ENCODE results near the gene TPD52L1.
"Not testable (repeated sequence)": the region's sequence is repeated elsewhere in the genome, so short reads cannot be mapped to it uniquely, and the experiment has no call there.

TPD52L1 gene

DNA sequence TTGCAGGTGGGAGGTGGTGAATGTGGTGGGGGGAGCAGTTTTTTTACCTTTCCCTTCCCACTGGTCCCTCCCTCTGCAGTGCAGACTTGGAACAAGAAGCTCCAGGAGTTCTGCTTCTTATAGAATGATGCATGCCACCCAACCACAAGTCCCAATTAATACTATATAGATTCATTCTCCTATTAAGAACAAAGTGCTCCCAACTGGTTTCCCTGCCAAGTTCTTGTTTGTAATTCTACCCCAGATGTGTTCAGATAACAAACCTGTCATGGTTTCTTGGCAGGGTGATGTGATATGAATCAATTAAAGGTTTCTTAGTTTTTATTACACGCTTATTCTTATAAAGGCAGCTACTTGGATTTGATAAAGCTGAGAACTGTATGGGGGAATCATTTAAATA is 124.3 kb downstream of the TPD52L1 start:
- DNase-seq: no peak

DNA sequence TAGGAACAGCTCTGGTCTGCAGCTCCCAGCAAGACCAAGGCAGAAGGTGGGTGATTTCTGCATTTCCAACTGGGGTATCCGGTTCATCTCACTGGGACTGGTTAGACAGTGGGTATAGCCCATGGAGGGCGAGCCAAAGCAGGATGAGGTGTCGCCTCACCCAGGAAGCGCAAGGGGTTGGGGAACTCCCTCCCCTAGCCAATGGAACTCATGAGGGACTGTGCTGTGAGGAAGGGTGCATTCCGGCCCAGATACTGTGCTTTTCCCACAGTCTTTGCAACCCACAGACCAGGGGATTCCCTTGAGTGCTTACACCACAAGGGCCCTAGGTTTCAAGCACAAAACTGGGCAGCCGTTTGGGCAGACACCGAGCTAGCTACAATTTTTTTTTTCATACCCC is 126.4 kb downstream of the TPD52L1 start:
- DNase-seq: no peak

DNA sequence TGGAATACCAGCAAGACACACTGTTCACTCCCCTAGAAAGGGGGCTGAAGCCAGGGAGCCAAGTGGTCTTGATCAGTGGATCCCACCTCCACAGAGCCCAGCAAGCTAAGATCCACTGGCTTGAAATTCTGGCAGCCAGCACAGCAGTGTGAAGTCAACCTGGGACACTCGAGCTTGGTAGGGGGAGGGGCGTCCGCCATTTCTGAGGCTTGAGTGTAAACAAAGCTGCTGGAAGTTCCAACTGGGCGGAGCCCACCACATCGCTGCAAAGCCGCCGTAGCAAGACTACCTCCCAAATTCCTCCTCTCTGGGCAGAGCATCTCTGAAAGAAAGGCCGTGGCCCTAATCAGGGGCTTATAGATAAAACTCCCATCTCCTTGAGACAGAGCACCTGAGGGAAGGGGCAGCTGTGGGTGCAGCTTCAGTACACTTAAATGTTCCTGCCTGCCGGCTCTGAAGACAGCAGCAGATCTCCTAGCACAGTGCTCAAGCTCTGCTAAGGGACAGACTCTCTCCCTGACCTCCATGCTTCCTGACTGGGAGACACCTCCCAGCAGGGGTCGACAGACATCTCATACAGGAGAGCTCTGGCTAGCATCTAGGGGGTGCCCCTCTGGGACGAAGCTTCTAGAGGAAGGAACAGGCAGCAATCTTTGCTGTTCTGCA is 126.9 kb downstream of the TPD52L1 start:
- not testable (repeated sequence) for DNase-seq

DNA sequence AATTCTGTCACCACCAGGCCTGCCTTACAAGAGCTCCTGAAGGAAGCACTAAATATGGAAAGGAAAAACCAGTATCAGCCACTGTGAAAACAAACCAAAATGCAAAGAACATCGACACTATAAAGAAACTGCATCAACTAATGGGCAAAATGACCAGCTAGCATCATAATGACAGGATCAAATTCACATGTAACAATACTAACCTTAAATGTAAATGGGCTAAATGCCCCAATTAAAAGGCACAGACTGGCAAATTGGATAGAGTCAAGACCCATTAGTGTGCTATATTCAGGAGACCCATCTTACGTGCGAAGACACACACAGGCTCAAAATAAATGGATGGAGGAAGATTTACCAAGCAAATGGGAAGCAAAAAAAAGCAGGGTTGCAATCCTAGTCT is 128.9 kb downstream of the TPD52L1 start:
- not testable (repeated sequence) for DNase-seq

DNA sequence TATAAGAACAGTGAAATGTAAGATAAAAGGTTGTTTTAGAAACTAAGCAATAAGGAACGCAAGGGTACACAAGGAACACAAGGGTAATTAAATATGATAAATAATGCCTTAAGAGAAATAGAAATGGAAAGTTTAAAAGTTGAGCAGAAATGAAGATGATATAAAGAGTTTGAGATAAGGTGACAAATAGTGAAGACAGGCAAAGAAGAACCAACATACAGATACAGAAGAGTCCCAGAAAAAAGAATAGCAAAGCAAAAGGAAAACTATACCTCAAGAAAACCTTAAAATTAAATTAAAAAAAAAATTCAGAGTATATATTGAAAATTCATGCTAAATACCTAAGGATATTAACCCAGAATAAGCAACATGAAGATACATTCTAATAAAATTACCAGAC is 131.8 kb downstream of the TPD52L1 start:
- DNase-seq: no peak

DNA sequence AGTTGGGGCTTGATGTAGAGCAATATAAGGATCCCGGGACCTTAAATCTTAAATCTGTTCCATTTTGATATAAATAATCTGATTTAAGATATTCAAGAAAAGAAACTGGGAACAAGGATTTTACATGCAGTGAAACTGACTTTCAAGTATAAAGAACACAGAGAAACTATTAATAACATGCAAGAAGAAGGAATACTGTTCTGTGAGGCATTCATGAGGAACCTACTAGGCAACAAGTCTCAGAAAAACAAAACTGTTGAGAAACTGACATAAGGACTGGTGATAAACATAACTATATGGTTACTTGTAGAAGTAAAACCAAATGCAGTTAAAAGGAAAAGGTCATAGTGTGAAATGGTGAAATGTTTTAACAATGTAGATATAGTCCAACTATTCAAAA is 132.4 kb downstream of the TPD52L1 start:
- DNase-seq: no peak

DNA sequence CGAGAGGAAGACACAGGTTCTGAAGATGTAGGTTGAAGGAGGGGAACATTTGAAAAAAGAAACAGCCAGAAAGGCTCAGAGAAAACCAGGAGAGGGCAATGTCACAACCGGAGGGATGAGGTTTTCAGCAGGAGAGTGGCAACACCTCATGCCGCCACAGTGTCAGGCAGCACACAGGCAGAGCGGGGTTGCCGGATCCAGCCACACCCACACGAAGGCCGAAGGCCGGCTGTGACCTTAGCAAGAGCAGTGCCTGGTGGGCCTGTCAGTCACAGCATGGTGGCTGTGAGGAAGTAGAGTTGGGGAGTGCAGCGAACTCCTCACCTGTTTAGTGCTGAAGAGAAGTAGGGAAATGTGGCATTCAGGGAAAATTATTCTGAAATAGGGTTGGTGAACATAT is 134.1 kb downstream of the TPD52L1 start:
- no peak for DNase-seq

DNA sequence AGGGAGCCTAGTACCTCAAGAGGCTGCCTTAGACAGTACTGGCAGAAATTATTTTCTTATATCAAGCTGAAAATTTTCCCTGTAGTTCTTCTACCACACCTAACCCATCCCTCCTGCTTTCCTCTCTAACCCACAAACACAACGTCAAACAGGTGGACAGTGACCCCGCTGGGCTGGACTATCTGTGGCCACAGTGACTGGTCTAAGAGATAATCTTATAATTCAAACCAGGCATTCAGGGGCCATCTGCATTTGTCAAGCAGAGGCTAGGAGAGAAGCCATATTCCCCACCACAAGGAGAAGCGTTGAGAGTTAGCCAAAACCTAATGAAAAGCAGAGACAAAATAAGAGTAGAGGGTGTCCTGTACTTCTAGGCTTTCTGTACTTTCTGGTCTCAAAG is 140.0 kb downstream of the TPD52L1 start:
- DNase-seq: no peak

DNA sequence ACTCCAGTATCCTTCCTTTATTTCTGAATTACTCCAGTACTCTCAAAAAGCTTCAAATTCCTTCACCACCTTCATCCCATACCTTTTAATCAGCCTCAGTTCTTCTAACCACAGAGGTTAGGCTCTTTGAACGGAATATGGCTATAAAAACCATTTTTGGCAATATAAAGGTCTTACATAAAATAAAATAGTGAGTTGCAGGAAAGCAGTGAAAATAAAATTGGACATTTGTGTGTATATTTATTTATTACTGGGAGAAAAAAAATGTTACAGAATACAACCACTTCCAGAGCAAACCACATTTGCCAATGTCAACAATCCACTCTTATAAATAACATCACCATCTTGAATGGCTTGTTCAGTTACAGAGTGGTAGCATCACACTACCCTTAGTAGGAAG is 140.5 kb downstream of the TPD52L1 start:
- DNase-seq: no peak

DNA sequence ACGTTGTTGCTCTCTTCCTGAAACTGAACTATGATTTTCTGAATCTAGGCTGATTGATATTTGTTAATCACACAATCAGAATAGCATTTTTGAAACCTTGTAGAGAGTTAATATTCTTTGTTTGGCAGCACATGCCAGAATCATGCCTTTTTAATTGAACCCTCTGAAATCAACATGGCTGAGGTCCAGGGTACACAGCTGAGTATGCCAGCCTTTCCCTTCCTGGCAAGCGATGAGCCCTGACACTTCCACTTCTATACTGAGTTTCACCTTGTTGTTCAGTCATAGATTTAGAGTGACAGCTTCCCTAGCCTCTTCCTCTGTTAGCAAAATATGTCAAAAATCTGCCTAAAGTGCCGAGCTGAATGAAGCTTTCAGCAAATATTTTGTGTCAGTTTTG is 141.4 kb downstream of the TPD52L1 start:
- no peak for DNase-seq

DNA sequence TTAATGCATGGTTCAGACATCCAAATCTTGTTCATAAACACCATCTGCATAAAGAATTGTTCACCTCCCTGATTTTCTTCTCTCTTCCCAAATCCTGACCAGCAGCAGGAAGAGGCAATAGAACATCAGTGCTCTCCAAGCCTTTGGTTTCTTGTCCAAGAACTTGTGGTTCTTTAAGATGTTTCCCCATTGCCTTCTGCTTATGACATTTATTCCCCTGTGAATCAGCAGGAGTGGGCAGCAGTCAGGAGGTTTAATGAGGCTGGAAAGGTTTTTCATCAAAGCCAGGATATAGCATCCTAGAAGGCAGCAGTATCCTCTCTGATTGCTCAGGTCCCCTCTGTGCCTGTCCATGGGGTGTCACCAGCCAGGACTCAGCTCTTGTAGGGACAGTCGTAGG is 142.9 kb downstream of the TPD52L1 start:
- no peak for DNase-seq

DNA sequence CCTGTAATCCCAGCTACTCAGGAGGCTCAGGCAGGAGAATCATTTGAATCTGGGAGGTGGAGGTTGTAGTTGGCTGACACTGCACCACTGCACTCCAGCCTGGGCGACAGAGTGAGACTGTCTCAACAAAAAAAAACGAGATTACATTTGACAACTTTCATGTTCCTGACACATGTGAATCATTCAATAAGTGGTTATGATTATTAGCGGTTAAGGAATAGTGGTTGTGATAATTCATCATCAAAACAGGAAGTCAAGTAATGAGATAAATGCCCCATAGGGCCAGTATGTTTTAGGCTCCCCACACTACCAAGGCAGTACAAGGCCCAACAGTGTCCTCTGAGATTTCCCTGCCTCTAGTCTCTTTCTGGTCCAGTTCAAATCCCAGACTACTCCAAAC is 145.7 kb downstream of the TPD52L1 start:
- DNase-seq: no peak

DNA sequence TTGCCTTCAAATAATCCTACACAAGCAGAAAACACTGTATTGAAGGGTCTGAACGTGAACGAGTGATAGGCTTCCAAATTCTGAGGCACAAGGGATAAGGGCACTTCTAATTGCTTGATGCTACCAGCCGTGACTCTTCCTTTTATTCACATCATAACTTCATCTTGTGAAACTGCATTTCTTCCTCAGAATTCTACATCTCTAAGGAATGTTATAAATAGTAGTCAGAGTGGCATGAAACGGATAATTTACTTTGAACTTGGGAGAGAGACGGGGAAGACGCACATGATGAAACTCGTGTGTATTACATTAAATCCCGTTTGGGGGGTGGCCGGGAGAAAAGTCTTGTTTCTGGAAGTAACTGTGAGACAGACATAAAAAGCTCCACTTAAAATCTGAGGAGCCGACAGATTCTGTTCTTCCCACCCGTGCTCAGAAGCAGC is 147.4 kb downstream of the TPD52L1 start:
- no peak for DNase-seq

DNA sequence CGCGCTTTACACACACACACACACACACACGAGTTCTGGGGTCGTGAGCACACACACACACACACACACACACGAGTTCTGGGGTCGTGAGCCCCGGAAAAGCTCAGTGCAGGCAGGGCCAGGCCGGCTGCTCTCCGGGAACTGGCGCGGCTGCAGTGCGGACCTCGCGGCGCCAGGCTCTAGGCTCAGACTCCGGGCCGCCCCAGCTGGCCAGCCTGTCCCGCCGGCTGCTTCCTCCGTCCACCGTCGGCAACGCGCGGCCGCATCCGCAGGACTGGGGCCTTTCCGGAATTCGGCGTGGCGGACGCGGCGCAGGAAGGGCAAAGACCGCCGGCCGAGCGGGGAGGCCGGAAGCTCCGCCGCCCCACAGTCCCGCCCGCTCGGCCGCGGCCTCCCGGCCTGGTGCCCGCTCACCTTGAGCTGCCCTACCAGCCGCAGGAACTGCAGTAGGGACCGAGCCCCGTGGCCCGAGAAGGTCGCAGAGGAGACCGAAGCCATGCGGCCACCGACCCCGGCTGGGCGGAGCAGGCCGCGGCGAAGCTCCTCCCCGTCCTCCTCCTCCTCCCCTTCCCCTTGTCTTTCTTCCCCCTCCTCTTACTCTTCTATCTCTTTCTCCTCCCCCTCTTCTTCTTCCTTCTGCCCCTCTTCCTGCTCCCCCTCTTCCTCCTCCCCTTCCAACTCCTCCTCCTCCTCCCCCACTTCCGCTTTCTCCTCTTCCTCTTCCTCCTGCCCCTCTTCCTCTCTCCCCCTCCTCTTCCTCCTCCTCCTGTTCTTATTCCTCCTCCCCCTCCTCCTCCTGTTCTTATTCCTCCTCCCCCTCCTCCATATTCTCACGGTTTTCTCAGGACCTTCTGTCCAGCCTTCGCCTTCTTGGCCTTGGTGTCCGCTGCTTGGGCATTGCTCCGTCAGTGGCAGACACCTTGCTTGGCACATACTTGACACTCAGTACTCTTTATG is 148.1 kb downstream of the TPD52L1 start, which contains the start of gene HDDC2:
TSS of gene HDDC2 (minus strand) at position 533 of the 957 bp plus-strand sequence. CDS start at position 498, 35 bp downstream.
- no peak for DNase-seq

DNA sequence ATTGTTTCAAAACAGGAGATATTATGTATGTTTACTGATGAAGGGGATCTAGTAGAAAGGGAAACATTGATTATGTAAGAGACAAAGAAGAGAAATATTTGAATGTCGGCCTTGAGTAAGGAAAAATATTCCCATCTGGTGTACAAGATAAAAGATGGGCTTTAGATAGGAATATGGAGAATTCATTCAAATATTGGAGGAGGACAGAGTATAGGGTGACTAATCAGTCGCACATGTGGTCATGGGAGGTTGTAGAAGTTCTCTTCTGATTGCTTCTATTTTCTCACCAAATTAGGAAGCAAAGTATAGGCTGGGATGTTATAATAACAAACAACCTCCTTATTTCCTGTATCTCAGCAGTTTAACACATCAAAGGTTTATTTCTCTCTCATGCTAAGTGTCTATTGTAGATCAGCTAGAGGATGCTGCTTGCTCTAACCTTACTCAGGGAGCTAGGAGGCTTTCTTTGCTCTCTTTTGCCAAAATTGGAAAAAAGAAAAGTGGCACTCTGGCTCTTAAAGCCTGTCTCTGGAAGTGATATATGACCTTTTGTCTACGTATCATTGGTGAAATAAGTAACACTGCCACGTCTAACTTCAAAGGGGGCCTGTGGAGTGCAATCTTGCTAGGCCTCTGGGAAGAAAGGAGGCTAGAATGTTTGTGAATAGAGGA is 149.4 kb downstream of the TPD52L1 start:
- no peak for DNase-seq

DNA sequence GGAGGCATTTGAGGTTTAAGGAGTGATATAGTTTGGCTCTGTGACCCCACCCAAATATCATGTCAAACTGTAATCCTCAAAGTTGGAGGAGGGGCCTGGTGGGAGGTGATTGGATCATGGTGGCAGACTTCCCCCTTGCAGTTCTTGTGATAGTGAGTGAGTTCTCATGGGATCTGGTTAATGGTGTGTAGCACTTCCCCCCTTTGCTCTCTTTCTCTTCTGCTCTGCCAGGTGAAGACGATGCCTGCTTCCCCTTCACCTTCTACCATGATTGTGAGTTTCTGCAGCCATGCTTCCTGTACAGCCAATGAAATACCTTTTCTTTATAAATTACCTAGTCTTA is 149.9 kb downstream of the TPD52L1 start:
- DNase-seq: no peak

DNA sequence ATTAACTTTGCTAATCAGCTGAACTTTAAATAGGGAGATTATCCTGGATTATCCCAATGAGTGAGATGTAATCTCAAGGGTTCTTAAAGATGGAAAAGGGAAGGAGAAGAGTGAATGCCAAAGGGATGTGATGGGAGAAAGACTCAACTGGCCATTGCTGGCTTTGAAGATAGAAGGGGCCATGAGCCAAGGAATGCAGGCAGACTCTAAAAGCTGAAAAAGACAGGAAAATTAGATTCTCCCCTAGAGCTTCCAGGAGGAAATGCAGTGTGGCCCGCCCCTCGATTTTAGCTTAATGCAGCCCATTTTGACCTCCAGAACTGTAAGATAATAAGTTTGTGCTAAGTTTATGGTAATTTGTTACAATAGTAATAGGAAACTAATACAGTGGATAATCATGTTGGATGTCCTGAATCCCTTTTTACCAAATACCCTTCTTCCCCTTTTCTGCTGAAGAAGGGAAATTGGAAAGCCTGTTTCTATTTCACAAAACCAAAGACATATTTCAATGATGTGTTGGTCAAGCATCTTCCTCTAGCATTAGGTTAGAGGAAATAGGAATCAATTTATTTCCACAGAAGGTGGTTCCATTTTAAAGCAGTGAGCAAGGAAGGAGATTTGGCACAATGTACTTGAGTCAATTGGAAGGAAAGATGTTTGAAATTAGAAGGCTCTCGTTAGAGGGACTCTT is 151.5 kb downstream of the TPD52L1 start:
- DNase-seq: no peak

DNA sequence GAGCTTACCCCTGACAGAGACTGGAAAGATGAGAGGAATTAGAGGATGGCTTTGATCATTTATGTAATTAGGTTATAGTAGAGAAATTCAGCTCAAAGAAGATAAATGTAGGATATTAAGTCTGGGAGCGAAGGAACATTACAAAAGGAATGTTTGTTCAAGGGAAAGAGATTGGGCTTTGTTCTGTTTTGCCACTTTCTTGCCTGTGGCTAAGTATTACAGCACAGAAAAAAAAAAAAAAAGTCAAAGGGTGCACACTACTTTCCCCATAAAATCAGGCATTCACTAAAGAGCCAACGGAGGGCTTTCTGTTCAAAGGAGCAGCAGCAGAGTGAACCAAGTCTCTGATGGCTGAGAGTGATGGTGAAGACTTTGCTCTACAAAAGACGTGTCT is 153.2 kb downstream of the TPD52L1 start:
- DNase-seq: no peak

DNA sequence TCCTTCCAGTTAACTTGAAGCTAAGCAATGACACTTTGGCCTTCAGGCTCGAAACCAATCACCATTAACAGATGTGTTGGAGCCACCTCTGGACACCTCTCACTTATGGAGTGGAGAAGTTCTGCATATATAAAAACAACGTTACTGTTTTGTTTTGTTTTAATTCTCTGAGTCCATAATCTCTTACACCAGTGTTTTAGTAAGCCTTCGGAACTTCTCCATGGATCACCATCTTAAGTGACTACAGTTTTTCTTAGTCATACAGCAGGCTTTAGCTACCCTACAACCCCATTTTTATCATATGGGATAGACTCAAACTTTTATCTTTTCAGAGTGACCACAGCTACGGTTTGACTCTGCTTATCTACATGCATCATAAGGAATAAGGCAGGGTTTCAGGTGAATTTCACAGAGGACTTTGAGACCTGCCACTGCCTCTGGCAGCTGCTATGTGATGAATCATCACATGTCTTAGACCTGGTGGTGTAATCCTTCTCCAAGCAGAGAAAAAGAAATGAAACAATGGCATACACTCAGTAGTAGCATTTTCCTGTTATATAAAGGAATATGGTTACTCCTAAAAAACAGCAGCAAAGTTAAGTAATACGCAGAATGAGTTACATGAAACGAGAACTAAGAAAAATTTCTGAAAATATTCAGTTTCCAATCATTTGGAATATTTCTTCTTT is 153.7 kb downstream of the TPD52L1 start:
- no peak for DNase-seq

DNA sequence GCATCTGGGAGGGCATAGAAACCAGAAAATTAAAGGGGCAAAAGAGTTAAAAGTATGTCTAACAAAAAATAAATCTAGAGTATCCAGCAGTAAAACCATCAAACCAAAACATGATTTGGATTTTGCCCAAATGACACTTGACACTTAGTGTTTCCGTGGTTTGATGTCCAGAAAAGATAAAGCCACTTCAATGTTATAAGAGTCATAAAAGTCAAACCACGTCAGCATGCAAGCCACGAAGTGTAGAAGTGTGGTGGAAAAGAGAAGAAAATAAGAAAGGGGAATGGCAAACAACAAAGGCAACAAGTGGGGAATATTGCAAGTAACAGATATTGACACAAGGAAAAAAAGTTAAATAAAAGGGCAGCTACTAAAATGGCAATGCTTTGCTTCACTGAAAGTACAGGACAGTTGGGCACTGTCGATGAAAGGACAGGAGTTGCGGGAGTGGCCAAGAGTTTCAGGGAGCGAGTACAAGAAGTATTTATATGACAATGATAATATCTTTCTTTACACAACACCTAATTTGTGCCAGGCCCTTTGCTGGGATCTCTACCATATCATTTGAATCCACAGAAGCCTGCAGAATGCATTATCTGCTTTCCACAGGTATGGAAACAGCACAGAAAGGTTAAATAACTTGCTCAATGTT is 154.5 kb downstream of the TPD52L1 start:
- no peak for DNase-seq

DNA sequence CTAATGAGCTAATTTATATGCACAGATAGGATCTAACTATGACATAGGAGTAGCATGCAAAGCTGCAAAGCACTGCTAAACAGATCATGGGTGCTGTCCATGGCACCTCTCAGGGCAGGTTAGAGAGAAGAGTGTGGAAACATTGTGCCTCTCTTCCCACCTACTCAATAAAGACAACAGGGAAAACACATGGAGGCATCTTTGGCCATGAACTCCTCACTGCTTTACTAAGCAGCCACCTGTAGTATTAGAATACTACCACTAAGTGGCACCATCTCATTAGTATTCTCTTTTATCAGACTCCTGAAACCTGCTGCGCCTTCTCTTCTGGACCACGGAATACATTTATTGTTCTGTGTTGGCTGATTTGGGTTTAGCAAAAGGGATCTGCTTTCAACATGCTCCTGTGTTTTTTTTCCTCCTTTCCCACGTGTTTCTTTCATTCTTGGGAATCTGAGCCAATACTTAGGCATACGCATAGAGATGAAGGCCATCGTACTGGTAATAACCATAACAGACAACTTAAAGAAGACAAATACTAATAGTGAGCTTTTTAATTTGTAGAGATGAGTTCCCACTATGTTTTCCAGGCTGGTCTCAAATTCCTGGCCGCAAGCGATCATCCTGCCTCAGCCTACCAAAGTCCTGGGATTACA is 157.5 kb downstream of the TPD52L1 start:
- peak; percentile 50 for DNase-seq
